ENCODE data around the gene SULT1A2.
"Not testable (repeated sequence)": the region's sequence is repeated elsewhere in the genome, so short reads cannot be mapped to it uniquely, and the experiment has no call there.

SULT1A2 gene

GRCh38 chr16:28609631-28610594 lies 13.1 kb upstream of the SULT1A2 start, which contains the start of gene SULT1A1:
Gene SULT1A1, minus strand, starts transcription at chr16:28610044. Its CDS starts 1,189 bp downstream, at chr16:28608855.
- H3K4me3 ChIP-seq (ENCODE audit: low read depth, low read length), result no peak within 1 kb of the TSS

GRCh38 chr16:28608867-28609596 lies 12.2 kb upstream of the SULT1A2 start:
- not testable (repeated sequence) for H3K4me3 ChIP-seq (ENCODE audit: low read depth, low read length)

More at GRCh38 chr16:28609631-28610594, 13.1 kb upstream of the SULT1A2 start, which contains the start of gene SULT1A1:
- TF ChIP-seq CTCF (IDR thresholded peaks at IDR 0.05; ENCODE audit: borderline replicate concordance, insufficient read depth, low read depth, low read length), result no peak

GRCh38 chr16:28608496-28608808 lies 11.6 kb upstream of the SULT1A2 start:
- H3K4me3 ChIP-seq (ENCODE audit: low read depth, low read length), result not testable (repeated sequence)

GRCh38 chr16:28607681-28608495 lies 11.0 kb upstream of the SULT1A2 start:
- H3K4me3 ChIP-seq (ENCODE audit: low read depth, low read length), result not testable (repeated sequence)

GRCh38 chr16:28607116-28607623 lies 10.3 kb upstream of the SULT1A2 start:
- H3K4me3 ChIP-seq (ENCODE audit: low read depth, low read length), result no peak overlapping the region
- no peak for TF ChIP-seq CTCF (IDR thresholded peaks at IDR 0.05; ENCODE audit: borderline replicate concordance, insufficient read depth, low read depth, low read length)

GRCh38 chr16:28606291-28607115 lies 9.7 kb upstream of the SULT1A2 start:
- H3K4me3 ChIP-seq (ENCODE audit: low read depth, low read length), result no peak overlapping the region
- TF ChIP-seq CTCF (IDR thresholded peaks at IDR 0.05; ENCODE audit: borderline replicate concordance, insufficient read depth, low read depth, low read length), result no peak

GRCh38 chr16:28604186-28604565 lies 7.3 kb upstream of the SULT1A2 start:
- TF ChIP-seq CTCF (IDR thresholded peaks at IDR 0.05; ENCODE audit: borderline replicate concordance, insufficient read depth, low read depth, low read length), result no peak
- no peak overlapping the region for H3K4me3 ChIP-seq (ENCODE audit: low read depth, low read length)

Measured in GM12875 (cell line).